HEK293T (cell line): ENCODE results near the gene KXD1.

Experiments
- BHLHE40 ChIP-seq: fragments of 450-650 bp; IDR thresholded peaks from 2 replicates; pipeline ENCODE4 v1.6.1; 2016; ENCODE audit warnings: mild to moderate bottlenecking, moderate library complexity, borderline replicate concordance
- FOXA1 ChIP-seq: fragments of 450-650 bp; IDR thresholded peaks from 2 replicates; pipeline ENCODE4 v1.6.1; 2016; ENCODE audit warnings: mild to moderate bottlenecking
- FOXM1 ChIP-seq: fragments of 450-650 bp; IDR thresholded peaks from 2 replicates; pipeline ENCODE4 v1.6.1; 2017; ENCODE audit warnings: mild to moderate bottlenecking, borderline replicate concordance
- HDGF ChIP-seq: fragments of 450-650 bp; IDR thresholded peaks from 2 replicates; pipeline ENCODE4 v1.6.1; 2017; ENCODE audit warnings: antibody characterized with exemption, borderline replicate concordance
- L3MBTL2 ChIP-seq: fragments of 450-650 bp; conservative IDR thresholded peaks from 2 replicates; pipeline ENCODE4 v1.6.1; 2016; ENCODE audit warnings: mild to moderate bottlenecking
- SP1 ChIP-seq: fragments of 450-650 bp; IDR thresholded peaks from 2 replicates; pipeline ENCODE4 v1.6.1; 2017
- SUZ12 ChIP-seq: fragments of 450-650 bp; IDR thresholded peaks from 2 replicates; pipeline ENCODE4 v1.6.1; 2016; ENCODE audit warnings: mild to moderate bottlenecking

DNA sequence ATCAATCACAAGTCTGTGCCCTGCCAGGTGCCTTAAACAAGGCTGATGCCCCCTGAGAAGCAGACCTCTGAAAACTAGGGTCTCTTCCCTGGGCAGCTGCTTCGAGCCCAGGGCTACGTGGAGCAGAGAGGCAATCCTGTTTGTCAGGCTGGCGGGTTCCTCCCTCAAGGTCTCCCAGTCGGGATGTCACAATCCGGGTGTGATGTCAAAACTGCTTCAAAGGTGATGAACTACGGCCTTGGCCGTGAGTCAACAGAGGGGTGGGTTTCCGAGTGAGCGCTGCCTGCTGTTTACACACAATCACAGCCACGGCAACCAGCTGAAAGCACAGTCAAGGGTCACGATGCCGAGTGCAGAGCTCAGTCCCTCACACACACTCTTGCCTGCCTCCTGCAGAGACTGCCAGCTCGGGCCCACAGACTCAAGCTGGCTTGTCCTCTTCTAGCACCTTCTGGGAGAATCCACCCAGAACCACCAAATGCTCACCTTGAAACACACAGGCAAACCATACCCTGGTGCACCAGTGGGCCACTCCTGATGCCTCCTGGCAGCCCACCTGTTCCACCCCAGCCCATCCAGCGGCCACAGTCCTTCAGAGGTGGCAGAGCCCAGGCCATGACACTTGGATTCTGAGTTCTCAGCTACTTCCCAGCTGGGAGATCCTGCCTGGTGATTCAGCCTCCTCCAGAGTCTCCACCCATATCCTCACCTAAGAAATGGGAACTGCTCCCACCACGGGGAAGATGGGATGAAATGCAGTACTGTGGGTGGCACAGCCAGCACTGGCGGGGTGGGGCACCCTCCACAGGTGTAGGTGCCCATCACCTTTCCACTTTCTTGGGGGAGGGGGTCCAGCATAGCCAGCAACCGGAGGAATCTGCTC, 42.6 kb upstream of the KXD1 start:
- no peak for TF ChIP-seq L3MBTL2
- no peak for TF ChIP-seq SP1
- TF ChIP-seq FOXA1, result no peak
- TF ChIP-seq HDGF, result no peak
- TF ChIP-seq FOXM1, result no peak
- no peak for TF ChIP-seq BHLHE40
- no peak for TF ChIP-seq SUZ12
